Measurements from ENCODE around the gene CD151. TPM values are rescaled to one million over a fixed set of nuclear protein-coding genes. Genes with fewer than 3 reads are reported as not detected.

The CD151 gene
- total RNA-seq, 1 experiment from 2014 or later: 296 TPM

GRCh38 chr11:813456-814096, 19.2 kb upstream of the CD151 start:
- H3K4me2 ChIP-seq (ENCODE audit: low read length): no peak overlapping the region
- DNase-seq (ENCODE audit: low read depth, low spot score) (no peak), ATAC-seq (peak; percentile 3; the same call in 1 of the 2 replicates)
- CTCF ChIA-PET: no interaction called here
- peaks cover 17% of the 10 kb centered on the region; the same call in 1 of the 2 replicates for H4K20me1 ChIP-seq (ENCODE audit: insufficient read depth)
- no peaks in the 10 kb centered on the region for H3K9me3 ChIP-seq (ENCODE audit: control insufficient read depth in 1 of 2, insufficient read depth in 1 of 2, low read depth in 1 of 2, low read length in 2 of 2)
- peak overlapping the region; percentile 14; the same call in 1 of the 2 replicates for H3K9ac ChIP-seq (ENCODE audit: low read length)
- peaks cover 41% of the 10 kb centered on the region for H3K79me2 ChIP-seq (ENCODE audit: insufficient read depth, low read length)
- no peaks in the 10 kb centered on the region for H3K9me2 ChIP-seq (ENCODE audit: insufficient read depth)
- intact Hi-C loops (cut with micrococcal nuclease): no loop called here
- POLR2A ChIA-PET: no interaction called here
- BruUV-seq (replicated peaks): no TSS peak
- H3K4me3 ChIP-seq (replicated peaks in 1 of 2; ENCODE audit: low read depth in 1 of 2, low read length in 2 of 2): no peak overlapping the region
- peak overlapping the region; percentile 93 for H3K27ac ChIP-seq (ENCODE audit: low read depth, low read length)
- H3K4me1 ChIP-seq (ENCODE audit: control insufficient read depth in 1 of 2, insufficient read depth in 2 of 2, low read length in 2 of 2): peaks cover 14 to 48% of the 10 kb centered on the region in 2 experiments
- TF ChIP-seq CTCF (IDR thresholded peaks at IDR 0.05 in 2 of 3, conservative IDR thresholded peaks at IDR 0.05 in 1 of 3; ENCODE audit: borderline replicate concordance in 1 of 3, insufficient read depth in 1 of 3, low read depth in 2 of 3, low read length in 2 of 3) (no peak), POLR2AphosphoS5 (IDR thresholded peaks at IDR 0.05; ENCODE audit: low read depth, low read length) (peak; percentile 51), JUND (IDR thresholded peaks at IDR 0.05) (no peak), SP1 (IDR thresholded peaks at IDR 0.05; ENCODE audit: low read depth) (no peak)
- H2AFZ ChIP-seq (ENCODE audit: low read depth, low read length, poor library complexity, severe bottlenecking): no peak overlapping the region
- no peaks in the 10 kb centered on the region for H3K27me3 ChIP-seq (ENCODE audit: insufficient read depth, low read length)
- H3K36me3 ChIP-seq (ENCODE audit: control insufficient read depth in 1 of 2, insufficient read depth in 2 of 2, low read length in 2 of 2): peaks cover 21 to 38% of the 10 kb centered on the region in 2 experiments
- RAD21 ChIA-PET (ENCODE audit: low non-redundant PET in 1 of 2, low total read pairs in 2 of 2, uncharacterized antibody in 2 of 2, unreplicated experiment in 2 of 2): no interaction called here

GRCh38 chr11:815675-816432, 16.9 kb upstream of the CD151 start:
- intact Hi-C loops (cut with micrococcal nuclease): no loop called here
- Histone ChIP-seq H3K27ac (ENCODE audit: low read depth, low read length) (peak overlapping the region; percentile 38; the same call in 1 of the 2 replicates), H4K20me1 (ENCODE audit: insufficient read depth) (peaks cover 17% of the 10 kb centered on the region; the same call in 1 of the 2 replicates), H3K9me3 (ENCODE audit: control insufficient read depth in 1 of 2, insufficient read depth in 1 of 2, low read depth in 1 of 2, low read length in 2 of 2) (no peaks in the 10 kb centered on the region), H3K9me2 (ENCODE audit: insufficient read depth) (no peaks in the 10 kb centered on the region), H3K27me3 (ENCODE audit: insufficient read depth, low read length) (no peaks in the 10 kb centered on the region), H2AFZ (ENCODE audit: low read depth, low read length, poor library complexity, severe bottlenecking) (no peak overlapping the region), H3K4me3 (replicated peaks in 1 of 2; ENCODE audit: low read depth in 1 of 2, low read length in 2 of 2) (no peak overlapping the region), H3K36me3 (ENCODE audit: control insufficient read depth in 1 of 2, insufficient read depth in 2 of 2, low read length in 2 of 2) (peaks cover 18 to 28% of the 10 kb centered on the region in 2 experiments), H3K4me2 (ENCODE audit: low read length) (no peak overlapping the region), H3K4me1 (ENCODE audit: control insufficient read depth in 1 of 2, insufficient read depth in 2 of 2, low read length in 2 of 2) (peaks cover 24 to 58% of the 10 kb centered on the region in 2 experiments), H3K79me2 (ENCODE audit: insufficient read depth, low read length) (peaks cover 32% of the 10 kb centered on the region), H3K9ac (ENCODE audit: low read length) (no peak overlapping the region)
- TF ChIP-seq POLR2AphosphoS5 (IDR thresholded peaks at IDR 0.05; ENCODE audit: low read depth, low read length) (no peak), TCF7L2 (IDR thresholded peaks at IDR 0.05; ENCODE audit: borderline replicate concordance, extremely low read depth, insufficient read depth, insufficient read length) (no peak), ELF1 (IDR thresholded peaks at IDR 0.05; ENCODE audit: borderline replicate concordance, low read depth) (no peak), FOSL1 (IDR thresholded peaks at IDR 0.05; ENCODE audit: low read depth) (no peak), RAD21 (IDR thresholded peaks at IDR 0.05; ENCODE audit: low read depth) (no peak), YY1 (IDR thresholded peaks at IDR 0.05; ENCODE audit: extremely low read depth, insufficient replicate concordance, low read depth, low read length) (no peak), POLR2A (IDR thresholded peaks at IDR 0.05; ENCODE audit: borderline replicate concordance, extremely low read depth, insufficient read depth, insufficient read length) (no peak), CTCF (IDR thresholded peaks at IDR 0.05 in 2 of 3, conservative IDR thresholded peaks at IDR 0.05 in 1 of 3; ENCODE audit: borderline replicate concordance in 1 of 3, insufficient read depth in 1 of 3, low read depth in 2 of 3, low read length in 2 of 3) (no peak), SRF (IDR thresholded peaks at IDR 0.05; ENCODE audit: low read depth) (no peak), EGR1 (IDR thresholded peaks at IDR 0.05; ENCODE audit: low read depth) (no peak), EZH2phosphoT487 (IDR thresholded peaks at IDR 0.05; ENCODE audit: borderline replicate concordance) (no peak), SIN3A (IDR thresholded peaks at IDR 0.05; ENCODE audit: low read depth) (no peak)
- DNase-seq (ENCODE audit: low read depth, low spot score): no peak
- ChIA-PET RAD21 (ENCODE audit: low non-redundant PET in 1 of 2, low total read pairs in 2 of 2, uncharacterized antibody in 2 of 2, unreplicated experiment in 2 of 2) (no interaction called here), POLR2A (interaction anchor here (1.1 kb wide), 1 partner anchor 19 kb away, joined by 4 read pairs; no protein-coding TSS in a partner anchor), CTCF (no interaction called here)
- ATAC-seq: no peak
- BruUV-seq (replicated peaks): no TSS peak
